HG03066 (cell line): ENCODE measurements around the gene NSF.
"Not testable (repeated sequence)": the region's sequence is repeated elsewhere in the genome, so short reads cannot be mapped to it uniquely, and the experiment has no call there.

Experiments
- ATAC-seq: cut with Tn5 transposase; IDR thresholded peaks from one replicate; pipeline ENCODE4 v1.9.1; 2021; ENCODE audit warnings: low read depth; ENCODE audit not compliant: unreplicated experiment

NSF gene

DNA sequence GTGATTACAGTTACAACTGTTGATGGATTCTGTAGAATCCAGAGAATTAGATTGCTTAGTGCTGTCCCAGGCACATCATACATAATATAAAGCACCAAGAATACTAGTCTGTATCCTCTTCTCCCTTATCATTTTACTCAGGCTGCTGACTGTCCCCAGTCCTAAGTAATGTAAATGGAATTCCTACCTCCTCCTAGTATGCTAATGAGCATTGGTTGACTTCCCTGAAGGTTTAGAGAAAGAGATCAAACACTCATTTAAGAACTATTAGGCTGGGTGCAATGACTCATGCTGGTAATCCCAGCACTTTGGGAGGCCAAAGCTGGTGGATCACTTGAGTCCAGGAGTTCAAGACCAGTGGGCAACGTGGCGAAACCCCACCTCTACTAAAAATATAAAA, 37.0 kb downstream of the NSF start:
- ATAC-seq: not testable (repeated sequence)

DNA sequence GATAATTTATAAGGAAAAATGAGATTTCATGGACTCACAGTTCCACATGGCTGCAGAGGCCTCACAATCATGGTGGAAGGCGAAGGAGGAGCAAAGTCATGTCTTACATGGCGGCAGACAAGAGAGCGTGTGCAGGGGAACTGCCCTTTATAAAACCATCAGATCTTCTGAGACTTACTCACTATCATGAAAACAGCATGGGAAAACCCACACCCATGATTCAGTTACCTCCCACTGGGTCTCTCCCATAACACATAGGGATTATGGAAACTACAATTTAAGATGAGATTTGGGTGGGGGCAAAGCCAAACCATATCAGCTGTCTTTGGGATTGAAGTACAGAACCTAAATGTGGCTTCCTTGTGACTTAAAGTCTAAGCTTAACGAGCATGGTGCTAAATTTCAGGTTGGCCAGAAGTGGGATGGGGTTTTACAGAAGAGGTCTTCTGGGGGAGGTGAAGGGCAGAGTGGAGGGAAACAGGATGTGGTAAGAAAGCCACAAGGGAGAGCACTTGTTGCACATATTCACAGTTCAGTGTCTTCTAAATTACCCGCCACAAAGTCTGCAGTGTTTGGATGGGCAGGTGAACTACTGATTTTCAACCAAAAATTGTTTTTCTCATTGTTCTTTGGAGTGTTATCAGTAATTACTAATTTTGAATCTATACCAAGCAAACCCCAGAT, 38.4 kb downstream of the NSF start:
- not testable (repeated sequence) for ATAC-seq

DNA sequence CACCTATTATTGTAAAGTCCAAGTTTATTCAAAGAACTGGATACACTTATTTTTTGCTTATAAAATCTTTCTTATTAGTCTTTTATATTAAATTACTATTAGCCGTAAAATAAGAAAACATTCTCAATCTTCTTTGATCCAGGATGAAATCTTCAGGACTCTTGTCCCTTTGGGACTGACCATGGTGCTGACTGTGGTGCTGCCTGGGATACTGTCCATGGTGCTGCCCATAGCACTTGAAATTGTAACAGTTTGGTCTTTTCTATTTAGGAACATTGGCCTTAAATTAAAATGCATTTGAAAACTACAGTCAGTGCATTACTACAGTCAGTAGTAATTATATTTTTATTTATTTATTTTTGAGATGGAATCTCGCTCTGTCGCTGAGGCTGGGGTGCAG, 41.7 kb downstream of the NSF start:
- ATAC-seq: not testable (repeated sequence)

DNA sequence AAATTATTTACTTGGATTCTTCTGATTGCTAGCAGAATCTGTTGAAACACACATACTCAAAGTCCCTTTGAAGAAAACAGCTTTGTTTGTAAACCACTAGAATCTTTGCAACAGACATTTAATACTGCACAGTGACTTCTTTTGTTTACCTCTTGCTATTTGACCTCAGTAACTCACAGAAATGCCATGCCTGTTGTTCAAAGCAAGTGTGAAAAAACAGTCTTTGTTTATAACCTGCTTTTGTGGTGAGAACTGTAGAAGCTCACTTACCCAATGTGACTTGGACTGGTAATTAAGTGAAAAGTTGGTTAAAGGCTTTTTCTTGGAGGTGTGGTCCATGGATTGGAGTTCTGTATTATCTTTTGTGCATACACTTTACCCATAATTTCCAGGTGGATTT, 44.4 kb downstream of the NSF start:
- ATAC-seq: not testable (repeated sequence)

DNA sequence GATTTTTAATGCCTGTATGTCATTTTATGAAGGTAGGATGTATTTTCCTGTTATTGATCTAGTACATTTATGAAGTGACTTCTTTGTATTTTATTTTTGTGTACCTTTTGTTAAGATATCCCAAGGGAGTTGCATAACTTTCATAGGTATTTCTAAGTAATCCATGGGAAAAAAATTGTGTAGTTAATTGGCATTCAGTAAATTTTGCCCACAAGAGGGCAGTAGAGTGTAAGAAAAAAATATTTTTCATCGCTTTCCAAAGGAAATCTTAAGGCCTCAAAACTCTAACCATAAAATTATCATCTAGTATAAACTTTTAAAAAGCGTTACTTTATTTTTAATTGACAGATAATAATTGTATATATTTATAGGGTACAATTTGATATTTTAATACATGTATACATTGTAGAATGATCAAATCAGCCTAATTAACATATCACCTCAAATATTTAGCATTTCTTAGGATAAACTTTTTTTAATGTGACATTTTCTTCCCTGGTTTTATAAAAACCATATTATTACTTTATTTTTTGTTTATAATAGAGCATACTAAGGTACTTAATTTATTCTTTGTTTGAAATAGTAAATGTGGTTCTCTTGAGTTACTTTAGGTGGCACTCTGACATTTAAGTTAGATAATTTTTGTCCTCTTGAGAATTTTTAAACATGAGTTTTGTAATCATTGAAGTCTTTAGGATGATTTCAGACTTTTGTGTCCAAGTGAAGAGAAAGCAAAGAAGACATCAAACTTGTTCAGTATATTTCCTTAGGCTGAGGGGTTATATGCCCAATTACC, 51.6 kb downstream of the NSF start:
- not testable (repeated sequence) for ATAC-seq

DNA sequence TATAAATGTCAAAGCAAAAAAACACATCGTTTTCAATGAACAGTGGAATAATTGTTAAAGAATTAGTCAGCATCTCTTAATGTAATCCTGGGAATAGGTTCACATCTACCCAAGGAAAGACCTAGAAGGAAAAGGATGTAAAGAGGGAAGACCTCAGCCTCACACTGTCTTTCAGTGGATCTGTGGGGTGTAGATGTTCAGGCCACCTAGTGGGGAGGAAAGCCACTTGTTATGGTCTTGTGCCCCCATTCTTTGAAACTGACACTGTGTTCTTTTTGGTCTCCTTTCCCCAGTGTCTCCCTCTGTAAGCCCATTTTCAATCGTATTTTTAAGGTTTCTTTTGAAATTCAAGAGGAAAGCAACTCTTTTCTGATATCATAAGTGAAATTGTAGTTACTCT, 56.8 kb downstream of the NSF start:
- ATAC-seq: not testable (repeated sequence)

DNA sequence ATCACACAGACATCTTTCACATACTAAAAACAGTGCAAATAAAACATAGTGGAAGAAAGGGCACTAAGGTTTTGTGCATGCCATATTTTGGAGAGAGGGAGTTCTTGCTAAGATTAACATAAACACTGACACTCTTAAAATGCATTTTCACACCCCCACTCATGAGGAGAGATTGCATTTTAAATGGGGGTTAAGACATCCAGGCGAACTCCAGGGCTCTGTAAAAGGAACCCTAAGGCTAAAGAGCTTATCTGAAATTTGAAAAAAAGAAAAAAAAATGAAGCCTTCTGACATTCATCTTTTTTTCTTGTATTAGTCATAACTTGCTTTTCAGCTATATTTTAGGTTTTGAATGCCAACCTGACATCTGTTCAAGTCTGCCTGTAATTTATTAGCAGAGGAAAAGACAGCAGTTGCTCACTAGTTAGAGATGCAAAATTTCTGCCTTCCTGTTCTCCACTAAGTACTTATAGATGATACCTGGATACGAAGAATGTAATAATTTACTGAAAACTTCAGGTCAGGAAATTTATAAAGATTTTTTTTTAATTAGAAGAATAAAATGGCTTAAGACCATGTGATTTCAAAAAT, 57.3 kb downstream of the NSF start:
- ATAC-seq: not testable (repeated sequence)

DNA sequence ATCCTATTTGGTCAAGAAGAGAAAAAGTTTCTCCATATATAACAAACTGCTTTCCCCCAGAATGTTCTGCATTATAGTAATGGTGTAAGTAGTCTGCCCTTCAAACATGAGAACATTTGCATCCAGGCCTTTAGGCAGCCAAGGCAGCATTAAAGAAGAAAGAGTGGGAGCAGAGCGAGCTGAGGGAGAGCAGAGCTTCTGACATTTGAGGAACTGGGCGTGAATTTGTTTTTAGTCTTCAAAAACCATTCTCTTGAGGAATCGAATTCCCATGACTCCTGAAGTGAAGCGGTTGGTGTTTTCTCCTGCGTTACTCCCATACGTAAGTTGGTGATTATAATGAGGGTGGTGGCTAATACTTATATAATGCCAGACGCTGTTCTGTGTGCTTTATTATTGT, 58.8 kb downstream of the NSF start:
- ATAC-seq: not testable (repeated sequence)

DNA sequence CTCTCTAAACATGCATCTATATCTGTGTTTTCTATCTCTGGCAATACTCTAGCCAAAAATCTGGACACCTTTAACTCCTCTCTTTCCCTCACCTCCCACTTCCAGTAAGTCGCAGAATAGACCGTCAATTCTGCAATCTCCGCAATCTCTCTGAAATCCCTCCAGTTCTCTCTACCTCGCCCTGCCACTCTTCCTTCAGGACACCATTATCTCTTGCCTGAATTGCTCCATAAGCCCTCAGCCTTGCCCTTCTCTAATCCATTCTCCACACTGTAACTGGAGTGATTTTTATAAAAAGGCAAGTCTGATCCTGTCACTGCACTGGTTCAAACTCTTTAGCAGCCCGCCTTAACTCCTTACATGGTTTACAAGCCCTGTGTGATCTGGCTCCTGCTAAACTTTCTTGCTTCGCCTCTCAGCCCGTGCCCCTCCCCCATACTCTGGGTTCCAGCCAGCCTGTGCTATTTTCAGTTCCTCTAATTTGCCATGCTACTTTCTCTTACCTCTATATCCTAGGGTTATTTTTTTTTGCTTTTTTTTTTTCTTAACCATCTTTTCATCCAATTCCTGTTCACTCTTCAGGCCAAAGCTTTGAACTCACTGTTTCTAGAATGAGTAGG, 61.7 kb downstream of the NSF start:
- not testable (repeated sequence) for ATAC-seq

DNA sequence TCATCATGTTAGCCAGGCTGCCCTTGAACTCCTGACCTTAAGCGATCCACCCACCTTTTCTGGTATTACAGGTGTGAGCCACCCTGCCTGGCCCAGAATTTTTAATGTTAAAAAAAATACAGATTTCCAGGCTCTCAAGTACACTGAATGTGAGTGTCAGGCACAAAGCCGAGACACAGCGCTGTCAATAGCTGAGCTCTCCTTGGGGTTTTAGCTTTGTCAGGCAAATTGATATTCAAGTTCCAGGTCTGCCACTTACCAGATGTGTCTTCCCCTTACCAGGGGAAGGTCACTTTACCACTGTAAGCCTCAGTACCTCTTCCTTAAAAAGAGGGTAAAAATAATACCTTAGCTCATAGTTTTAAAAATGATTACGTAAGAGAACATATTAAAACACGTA, 67.8 kb downstream of the NSF start:
- ATAC-seq: not testable (repeated sequence)

DNA sequence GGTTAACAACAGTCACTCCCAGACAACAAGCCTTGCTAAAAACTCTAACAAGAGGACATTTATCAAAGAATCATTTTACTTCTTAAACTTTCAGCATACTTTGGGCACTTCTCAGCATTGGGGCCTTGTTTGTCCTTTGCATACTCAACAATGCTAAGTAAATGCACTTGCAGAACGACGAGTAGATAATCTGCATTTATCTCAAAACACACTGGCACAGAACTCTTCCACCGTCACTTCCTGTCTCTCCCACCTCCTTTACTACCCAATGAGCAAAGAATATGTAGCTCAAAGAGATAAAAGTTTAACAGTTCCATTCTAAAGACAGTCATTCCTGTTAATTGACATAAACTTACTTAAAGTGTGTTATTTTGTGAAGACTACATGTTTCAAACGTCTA, 69.2 kb downstream of the NSF start:
- not testable (repeated sequence) for ATAC-seq

DNA sequence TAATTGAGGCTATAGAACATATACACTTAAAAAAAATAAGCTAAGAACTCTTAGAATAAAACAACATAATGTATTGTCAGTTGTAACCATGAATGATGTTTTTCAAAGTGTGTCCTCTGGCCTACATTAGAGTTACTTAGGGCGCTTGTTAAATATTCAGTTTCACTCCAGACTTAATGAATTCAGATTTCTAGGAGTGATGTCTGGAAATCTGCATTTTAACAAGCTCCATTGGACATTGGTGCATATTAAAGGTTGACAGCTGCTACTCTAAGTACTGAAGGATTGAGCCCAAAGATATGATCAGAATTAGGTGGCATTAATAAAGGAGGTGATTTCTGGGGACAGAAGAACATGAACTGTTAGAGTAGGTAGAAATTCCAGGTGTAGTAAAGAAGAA, 72.7 kb downstream of the NSF start:
- not testable (repeated sequence) for ATAC-seq

DNA sequence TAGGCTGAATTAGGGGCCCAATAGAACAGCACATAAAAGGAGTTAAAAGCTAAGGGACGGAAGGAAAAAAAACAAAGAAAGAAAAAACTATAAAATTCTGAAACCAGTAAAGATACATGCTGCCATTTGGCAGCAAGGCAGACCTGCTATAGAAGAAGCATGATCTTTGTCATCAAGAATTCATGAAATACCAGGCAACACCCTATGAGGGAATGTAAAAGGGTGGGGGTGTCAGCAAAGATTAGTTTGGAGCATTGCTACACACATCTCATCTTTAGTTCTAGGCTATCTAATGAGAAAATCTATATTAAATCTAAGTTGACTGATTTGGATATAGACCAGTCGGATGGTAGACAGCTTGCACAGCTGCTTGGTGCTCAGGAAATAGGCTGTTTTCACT, 73.1 kb downstream of the NSF start:
- ATAC-seq: not testable (repeated sequence)

DNA sequence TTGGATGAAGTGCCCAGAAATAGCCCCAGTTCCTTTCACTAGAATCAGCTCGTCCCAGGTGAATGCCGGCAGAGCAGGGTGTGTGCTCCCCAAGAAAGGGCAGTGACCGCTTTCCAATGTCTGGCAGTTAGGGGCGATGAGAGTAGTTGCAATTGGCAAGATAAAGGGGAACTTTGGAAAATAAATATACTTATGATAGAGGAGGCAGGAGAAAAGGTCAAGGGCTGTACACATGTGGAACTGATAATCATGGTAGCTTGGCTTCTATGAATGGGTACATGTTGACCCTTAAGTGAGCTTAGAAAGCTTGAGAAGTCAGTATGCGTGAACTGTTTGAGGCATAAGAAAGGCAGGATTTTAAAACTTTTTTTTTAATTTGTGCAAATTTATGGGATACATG, 75.5 kb downstream of the NSF start:
- not testable (repeated sequence) for ATAC-seq

DNA sequence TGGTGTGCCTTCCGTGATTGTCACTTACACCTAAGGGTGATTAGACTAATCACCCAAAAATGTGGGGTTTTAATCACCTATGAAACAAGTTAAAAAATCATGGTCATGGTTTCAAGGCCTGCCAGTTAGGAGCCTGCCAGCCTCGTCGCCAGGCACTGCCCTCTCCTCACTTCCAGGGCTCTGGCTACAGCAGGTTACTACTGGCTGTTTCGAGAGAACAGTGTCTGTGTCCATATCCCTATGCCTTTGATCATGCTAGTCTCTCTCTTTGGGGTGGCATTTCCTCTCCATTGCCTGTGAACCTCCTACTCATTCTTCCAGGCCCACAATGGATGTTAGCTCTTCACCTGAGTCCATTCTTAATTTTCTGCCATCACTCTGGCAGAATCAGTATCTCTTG, 80.3 kb downstream of the NSF start:
- not testable (repeated sequence) for ATAC-seq

DNA sequence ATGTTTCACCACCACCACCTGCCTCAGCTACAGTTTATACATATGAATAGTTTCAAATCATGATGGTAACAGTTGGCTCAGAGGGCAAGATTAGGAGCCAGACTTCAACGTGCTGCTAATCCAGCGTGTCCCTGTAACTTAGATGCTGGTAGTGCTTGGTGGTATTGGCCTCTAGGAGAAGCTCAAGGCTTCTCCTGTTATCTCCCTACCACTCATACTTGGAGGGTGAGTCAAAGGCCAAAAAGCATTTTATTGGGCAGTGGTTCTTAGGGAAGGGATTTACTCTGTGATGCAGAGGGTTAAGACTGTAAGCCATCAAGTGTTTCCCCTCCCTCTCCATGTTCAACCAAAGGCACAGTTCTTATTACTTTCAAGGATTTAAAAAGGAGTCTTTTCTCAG, 82.3 kb downstream of the NSF start:
- ATAC-seq: not testable (repeated sequence)

DNA sequence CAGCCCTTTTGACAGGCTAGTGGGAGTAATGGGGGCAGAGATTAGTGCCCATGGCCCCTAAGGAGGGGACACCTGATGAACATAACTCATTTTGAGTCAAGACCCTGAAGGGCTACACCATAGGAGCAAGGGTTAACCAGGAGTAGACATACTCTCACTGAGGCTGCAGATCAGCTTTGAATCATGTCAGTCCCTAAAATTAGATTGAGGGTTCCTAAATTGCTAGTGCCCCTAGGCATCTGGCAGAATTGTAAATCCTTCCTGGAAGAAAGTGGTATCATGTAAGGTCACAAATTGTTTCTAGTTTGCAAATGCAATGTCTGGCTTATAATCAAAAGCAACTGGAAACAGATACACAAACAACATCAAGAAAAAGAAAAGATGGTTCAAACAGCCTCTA, 87.3 kb downstream of the NSF start:
- ATAC-seq: not testable (repeated sequence)

DNA sequence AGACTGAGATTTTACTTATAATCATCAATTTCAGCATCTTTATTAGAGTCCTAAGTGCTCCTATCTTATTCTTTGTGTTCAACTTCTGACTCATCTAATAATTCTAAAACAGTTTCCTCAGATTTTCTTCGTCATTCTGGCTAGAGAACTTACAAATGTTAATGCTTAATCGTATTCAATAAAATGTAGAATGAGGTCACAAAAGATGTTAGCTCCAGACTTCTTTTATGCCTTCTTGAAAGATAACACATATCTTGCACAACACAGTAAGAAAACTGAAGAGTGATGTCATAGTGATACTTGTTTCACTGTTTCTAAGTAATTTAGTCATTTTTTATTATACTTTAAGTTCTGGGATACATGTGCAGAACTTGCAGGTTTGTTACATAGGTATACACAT, 93.2 kb downstream of the NSF start:
- ATAC-seq: not testable (repeated sequence)

DNA sequence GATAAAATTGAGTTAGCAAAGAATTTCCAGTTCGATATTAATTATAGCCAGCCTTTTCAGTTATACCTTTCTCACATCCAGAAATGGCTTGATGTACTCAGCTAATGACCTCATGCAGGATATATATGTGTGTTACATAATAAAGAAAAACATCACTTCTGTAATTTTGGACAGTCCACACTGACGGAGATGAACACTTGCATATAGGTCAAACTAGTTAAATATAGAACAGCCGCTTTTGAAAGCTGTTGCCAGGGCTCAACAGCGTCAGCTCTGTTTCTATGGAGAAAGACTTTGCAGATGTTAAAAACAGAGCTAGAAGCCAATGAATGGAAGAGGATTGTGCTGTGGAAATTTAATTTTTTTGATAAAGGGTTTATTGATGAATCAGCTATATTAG, 94.8 kb downstream of the NSF start:
- not testable (repeated sequence) for ATAC-seq

DNA sequence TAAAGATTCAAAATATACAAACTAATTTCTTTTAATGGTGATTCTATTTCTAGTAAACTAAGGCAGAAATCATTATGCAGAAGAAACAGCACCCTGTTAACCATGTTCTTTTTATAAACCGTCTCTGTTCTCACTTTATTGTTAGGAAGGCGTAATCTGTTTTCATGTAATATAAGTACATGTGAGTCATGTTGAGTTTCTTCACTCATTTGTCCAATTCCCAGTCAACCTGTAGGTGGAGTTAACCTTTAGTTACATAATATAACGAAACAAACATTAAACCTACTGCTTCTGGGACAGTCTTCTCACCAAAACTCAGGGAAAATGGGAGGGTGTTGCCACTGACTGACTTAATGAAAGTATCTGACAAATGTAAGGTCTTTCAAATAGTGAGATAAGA, 101.7 kb downstream of the NSF start:
- not testable (repeated sequence) for ATAC-seq

DNA sequence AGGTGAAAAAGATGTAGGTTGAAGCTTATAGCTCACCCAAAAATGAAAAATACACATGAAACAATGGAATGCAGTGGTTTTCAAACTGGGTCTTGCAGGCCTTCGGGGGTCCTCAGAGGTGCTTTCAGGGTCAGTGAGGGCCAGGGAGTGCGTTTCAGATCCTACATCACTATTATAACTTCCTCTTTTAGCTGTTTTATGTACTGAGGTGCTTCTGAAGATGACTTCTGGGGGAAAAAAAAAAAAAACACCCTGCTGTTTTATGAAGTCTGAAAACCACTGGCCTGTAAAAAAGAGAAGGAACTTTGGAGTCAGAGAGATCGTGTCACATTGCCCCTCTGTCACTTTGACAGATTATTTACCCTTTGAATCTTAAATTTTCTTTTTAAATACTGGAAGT, 102.8 kb downstream of the NSF start:
- ATAC-seq: not testable (repeated sequence)
